ENCODE measurements around the gene FBLN1.

FBLN1 gene

DNA sequence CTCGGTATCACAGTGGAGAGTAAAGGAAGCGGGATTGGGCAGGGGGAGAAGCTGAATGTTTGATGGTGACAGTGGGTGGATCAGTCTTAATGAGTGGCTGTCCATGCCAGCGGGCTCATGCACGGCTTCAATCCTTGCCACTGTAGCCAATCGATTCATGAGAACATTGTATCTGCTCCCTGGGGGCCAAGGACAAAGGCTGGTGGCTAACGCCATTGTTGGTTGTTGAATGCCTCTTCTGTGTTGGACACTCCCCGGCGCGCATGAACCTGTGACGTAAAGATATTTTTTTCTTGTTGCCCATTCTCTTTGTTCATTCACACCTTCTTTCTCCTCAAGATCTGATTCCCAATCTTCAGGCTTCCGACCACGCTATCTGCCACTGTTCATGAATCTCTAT is 148.0 kb downstream of the FBLN1 start:
- H3K4me3 ChIP-seq (ENCODE audit: low read length in 2 of 2) = no peak overlapping the region
- peaks cover 0 to 4% of the 10 kb centered on the region in 2 donors for H3K27me3 ChIP-seq (ENCODE audit: control insufficient read depth in 2 of 2, insufficient read depth in 2 of 2, low read length in 2 of 2)
- H3K4me1 ChIP-seq (ENCODE audit: control insufficient read depth in 2 of 2, insufficient read depth in 2 of 2, low read length in 2 of 2) = peaks cover 0 to 2% of the 10 kb centered on the region in 2 donors
- H3K36me3 ChIP-seq (ENCODE audit: control insufficient read depth in 2 of 2, insufficient read depth in 2 of 2, low read length in 2 of 2) = no peaks in the 10 kb centered on the region
- no peak overlapping the region for H3K27ac ChIP-seq (ENCODE audit: low read depth in 2 of 2, low read length in 2 of 2)
- no peaks in the 10 kb centered on the region for H3K9me3 ChIP-seq (ENCODE audit: control insufficient read depth in 2 of 2, low read length in 2 of 2)
- no peak overlapping the region for H3K9ac ChIP-seq (ENCODE audit: low read depth in 1 of 2, low read length in 2 of 2)

All from mucosa of rectum (tissue), 2 donors.